Fibroblast of the aortic adventitia (primary cell): ENCODE measurements around the gene TNFRSF18. TPM values are rescaled to one million over a fixed set of nuclear protein-coding genes. Genes with fewer than 3 reads are reported as not detected.

Source experiments
- DNase-seq: peaks from one replicate; pipeline ENCODE4 v3.0.0-alpha.2; 2010; ENCODE audit warnings: low read depth
- H3K4me3 ChIP-seq: 2 replicates; pipeline ENCODE4 v1.5.1; 2011; ENCODE audit warnings: low read depth, mild to moderate bottlenecking, control low read depth, low read length, moderate library complexity
- CTCF ChIP-seq: IDR thresholded peaks from 2 replicates; pipeline ENCODE4 v1.5.1; 2011; ENCODE audit warnings: mild to moderate bottlenecking, low read length, control low read depth, inconsistent platforms; ENCODE audit not compliant: insufficient read depth
- total RNA-seq: library from RNA; depleted of rRNA; stranded (reverse); fragments of >200 nt; gene quantifications from 2 replicates; pipeline ENCODE4 v1.2.3, GENCODE V29; 2012; ENCODE audit warnings: low replicate concordance

The TNFRSF18 gene
- total RNA-seq, 1 donor, result not detected

- DNase-seq, result no peak
- no peak overlapping the region for H3K4me3 ChIP-seq
- TF ChIP-seq CTCF, result no peak
Measured at GRCh38 chr1:1160281-1160930, 46.0 kb downstream of the TNFRSF18 start.

GRCh38 chr1:1157914-1158710, 48.3 kb downstream of the TNFRSF18 start:
- no peak for TF ChIP-seq CTCF
- DNase-seq, result peak; percentile 8
- H3K4me3 ChIP-seq, result peak overlapping the region; percentile 62

- H3K4me3 ChIP-seq, result peak overlapping the region; percentile 62
- no peak for TF ChIP-seq CTCF
- DNase-seq, result peak; percentile 87
Measured at GRCh38 chr1:1157426-1157913, 48.9 kb downstream of the TNFRSF18 start.

- no peak overlapping the region for H3K4me3 ChIP-seq
- no peak for TF ChIP-seq CTCF
- DNase-seq, result no peak
Measured at GRCh38 chr1:1157033-1157365, 49.4 kb downstream of the TNFRSF18 start.

- no peak overlapping the region for H3K4me3 ChIP-seq
- no peak for DNase-seq
- TF ChIP-seq CTCF, result no peak
Measured at GRCh38 chr1:1156140-1157032, 50.0 kb downstream of the TNFRSF18 start.

GRCh38 chr1:1155258-1155657, 51.1 kb downstream of the TNFRSF18 start:
- H3K4me3 ChIP-seq, result no peak overlapping the region
- no peak for TF ChIP-seq CTCF
- DNase-seq, result no peak
